ENCODE measurements around the gene APOL1.
A peak's percentile ranks its signal among the peaks of the same experiment; 100 is the strongest.

APOL1 gene

DNA sequence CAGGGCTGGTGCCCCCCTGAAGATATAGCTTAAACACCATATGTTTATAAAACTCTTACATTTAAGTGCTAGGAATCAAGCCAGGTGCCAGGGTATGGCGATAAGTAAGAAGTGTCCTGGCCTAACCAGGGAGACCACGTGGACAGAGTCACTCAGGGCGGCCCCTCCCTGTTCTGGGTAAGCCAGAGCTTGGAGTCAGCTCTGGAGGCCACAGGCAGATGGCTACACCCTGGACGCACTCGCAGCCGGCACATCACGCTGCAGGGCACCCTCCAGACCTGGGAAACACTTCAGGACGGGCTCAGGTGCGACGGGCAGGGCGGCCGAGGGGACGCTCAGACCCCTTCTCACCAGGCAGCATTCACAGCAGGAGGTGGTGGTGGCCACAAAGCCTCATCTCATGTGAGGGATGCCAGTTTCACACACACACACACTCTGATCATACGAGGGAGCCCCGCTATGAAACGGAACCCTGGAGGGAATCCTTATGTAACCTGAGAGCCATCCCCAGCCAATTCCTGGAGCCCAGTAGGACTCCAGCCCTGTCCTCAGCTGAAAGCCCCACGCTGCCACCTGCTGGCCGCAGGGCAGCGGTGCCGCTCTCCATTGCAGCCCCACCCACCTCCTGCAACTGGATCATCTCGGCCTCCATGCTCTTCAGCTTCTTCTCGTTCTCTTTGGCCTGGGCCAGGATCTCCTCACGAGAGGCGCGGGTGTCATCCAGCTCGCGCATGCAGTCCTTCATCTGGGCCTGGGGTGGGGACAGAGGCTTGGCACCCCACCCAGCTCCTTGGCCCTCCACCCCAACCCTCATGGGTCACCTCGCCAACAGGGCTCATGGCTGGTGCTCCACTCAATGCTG, 33.4 kb downstream of the APOL1 start:
- Histone ChIP-seq H3K9ac (ENCODE audit: low read depth, low read length, poor library complexity, severe bottlenecking) (no peak overlapping the region), H2AFZ (ENCODE audit: low read length) (no peak overlapping the region), H3K4me3 (ENCODE audit: low read length, poor library complexity, severe bottlenecking) (no peak overlapping the region), H3K36me3 (ENCODE audit: insufficient read depth, low read length) (peaks cover 86% of the 10 kb centered on the region), H4K20me1 (ENCODE audit: insufficient read depth, low read length, poor library complexity, severe bottlenecking) (no peaks in the 10 kb centered on the region), H3K79me2 (ENCODE audit: insufficient read depth, low read length) (no peaks in the 10 kb centered on the region), H3K9me2 (replicated peaks; ENCODE audit: low read depth, low read length) (no peaks in the 10 kb centered on the region), H3K27me3 (ENCODE audit: insufficient read depth, low read length, poor library complexity, severe bottlenecking) (no peaks in the 10 kb centered on the region), H3K4me1 (ENCODE audit: insufficient read depth, low read length, poor library complexity, severe bottlenecking) (no peaks in the 10 kb centered on the region), H3F3A (ENCODE audit: low read depth) (0 out of 2 replicates have a peak, but pooled peaks cover 1% of the 10 kb centered on the region), H3K9me3 (ENCODE audit: insufficient read depth, low read depth, low read length) (no peaks in the 10 kb centered on the region), H3K4me2 (ENCODE audit: low read depth, low read length, poor library complexity, severe bottlenecking) (no peak overlapping the region)
- no peak for TF ChIP-seq EZH2phosphoT487 (IDR thresholded peaks at IDR 0.05; ENCODE audit: borderline replicate concordance)
- TF ChIP-seq, protein P1, sequence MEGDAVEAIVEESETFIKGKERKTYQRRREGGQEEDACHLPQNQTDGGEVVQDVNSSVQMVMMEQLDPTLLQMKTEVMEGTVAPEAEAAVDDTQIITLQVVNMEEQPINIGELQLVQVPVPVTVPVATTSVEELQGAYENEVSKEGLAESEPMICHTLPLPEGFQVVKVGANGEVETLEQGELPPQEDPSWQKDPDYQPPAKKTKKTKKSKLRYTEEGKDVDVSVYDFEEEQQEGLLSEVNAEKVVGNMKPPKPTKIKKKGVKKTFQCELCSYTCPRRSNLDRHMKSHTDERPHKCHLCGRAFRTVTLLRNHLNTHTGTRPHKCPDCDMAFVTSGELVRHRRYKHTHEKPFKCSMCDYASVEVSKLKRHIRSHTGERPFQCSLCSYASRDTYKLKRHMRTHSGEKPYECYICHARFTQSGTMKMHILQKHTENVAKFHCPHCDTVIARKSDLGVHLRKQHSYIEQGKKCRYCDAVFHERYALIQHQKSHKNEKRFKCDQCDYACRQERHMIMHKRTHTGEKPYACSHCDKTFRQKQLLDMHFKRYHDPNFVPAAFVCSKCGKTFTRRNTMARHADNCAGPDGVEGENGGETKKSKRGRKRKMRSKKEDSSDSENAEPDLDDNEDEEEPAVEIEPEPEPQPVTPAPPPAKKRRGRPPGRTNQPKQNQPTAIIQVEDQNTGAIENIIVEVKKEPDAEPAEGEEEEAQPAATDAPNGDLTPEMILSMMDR (conservative IDR thresholded peaks at IDR 0.05; ENCODE audit: low read length) = peak; percentile 95

DNA sequence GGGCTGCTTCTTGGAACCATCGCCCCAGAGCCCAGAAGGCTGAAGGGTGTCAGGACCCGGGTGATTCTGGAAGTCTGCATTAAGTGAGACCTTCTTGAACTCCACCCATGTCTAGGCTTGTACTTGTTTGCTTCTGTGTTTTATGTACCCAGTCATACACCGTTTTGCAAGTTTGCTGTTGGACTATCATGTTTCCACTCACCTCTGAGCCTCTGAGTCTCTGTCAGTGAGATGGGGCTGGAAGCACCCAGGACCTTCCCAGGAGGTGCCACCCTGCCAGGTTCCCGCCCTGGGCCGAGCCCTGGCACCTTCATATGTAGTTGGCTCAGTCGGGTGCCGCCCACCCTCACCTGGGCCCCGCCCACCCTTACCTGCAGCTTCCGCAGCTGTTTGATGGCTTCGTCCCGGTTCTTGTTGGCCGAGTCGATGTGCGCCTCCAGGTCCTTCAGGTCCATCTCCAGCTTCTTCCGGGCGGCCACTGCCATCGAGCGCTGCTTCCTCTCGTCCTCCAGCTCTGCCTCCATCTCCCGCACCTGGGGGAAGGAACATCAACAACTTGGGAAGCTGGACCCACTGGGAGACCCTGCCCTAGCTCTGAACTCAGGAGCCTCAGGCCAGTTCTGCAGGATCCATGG, 35.1 kb downstream of the APOL1 start:
- Histone ChIP-seq H2AFZ (ENCODE audit: low read length) (no peak overlapping the region), H3K9me3 (ENCODE audit: insufficient read depth, low read depth, low read length) (no peaks in the 10 kb centered on the region), H3K9me2 (replicated peaks; ENCODE audit: low read depth, low read length) (no peaks in the 10 kb centered on the region), H3K9ac (ENCODE audit: low read depth, low read length, poor library complexity, severe bottlenecking) (no peak overlapping the region), H3K4me1 (ENCODE audit: insufficient read depth, low read length, poor library complexity, severe bottlenecking) (no peaks in the 10 kb centered on the region), H3F3A (ENCODE audit: low read depth) (no peaks in the 10 kb centered on the region), H4K20me1 (ENCODE audit: insufficient read depth, low read length, poor library complexity, severe bottlenecking) (no peaks in the 10 kb centered on the region), H3K79me2 (ENCODE audit: insufficient read depth, low read length) (no peaks in the 10 kb centered on the region), H3K4me2 (ENCODE audit: low read depth, low read length, poor library complexity, severe bottlenecking) (no peak overlapping the region), H3K27me3 (ENCODE audit: insufficient read depth, low read length, poor library complexity, severe bottlenecking) (no peaks in the 10 kb centered on the region), H3K36me3 (ENCODE audit: insufficient read depth, low read length) (peaks cover 84% of the 10 kb centered on the region; the same call in 1 of the 2 replicates), H3K4me3 (ENCODE audit: low read length, poor library complexity, severe bottlenecking) (no peak overlapping the region)
- no peak for TF ChIP-seq EZH2phosphoT487 (IDR thresholded peaks at IDR 0.05; ENCODE audit: borderline replicate concordance)
- TF ChIP-seq, protein P1 (conservative IDR thresholded peaks at IDR 0.05; ENCODE audit: low read length) = no peak

DNA sequence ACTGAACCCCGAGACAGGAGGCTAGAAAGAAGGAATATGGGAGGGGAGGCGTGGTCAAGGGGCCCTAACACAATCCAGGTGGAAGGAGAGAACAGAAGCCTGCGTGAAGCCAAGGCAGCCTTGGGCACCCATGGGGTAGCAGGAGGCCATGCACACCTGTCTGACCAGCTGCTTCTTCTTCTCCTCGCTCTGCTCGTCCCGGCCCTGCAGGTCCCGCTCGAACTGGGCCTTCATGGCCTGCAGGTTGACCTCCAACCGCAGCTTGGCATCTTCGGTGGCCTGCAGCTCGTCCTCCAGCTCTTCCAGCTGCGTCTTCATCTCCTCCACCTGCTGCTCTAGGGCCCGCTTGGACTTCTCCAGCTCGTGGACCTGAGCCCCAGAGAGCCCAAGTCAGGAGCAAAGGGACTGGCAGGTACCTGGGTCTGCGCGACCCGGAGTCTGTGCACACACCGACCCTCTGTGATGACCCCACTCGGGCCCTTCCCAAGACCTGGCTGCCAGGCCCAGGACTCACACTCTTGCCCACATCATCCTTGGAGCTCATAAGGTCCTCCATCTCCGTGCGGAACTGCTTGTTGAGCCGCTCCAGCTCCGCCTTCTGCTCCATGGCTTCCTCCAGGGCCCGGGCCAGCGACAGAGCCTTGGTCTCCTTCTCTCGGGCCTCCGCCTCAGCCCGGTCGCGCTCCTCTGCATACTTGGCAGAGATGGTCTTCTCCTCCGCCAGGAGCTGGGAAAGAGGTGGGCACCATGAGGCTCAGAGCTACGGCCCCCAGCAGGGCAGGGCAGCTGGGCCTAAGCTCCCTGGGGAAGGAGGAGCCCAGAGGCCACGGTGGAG, 35.9 kb downstream of the APOL1 start:
- H3K36me3 ChIP-seq (ENCODE audit: insufficient read depth, low read length) = peaks cover 84% of the 10 kb centered on the region; the same call in 1 of the 2 replicates
- H2AFZ ChIP-seq (ENCODE audit: low read length) = no peak overlapping the region
- H3K9ac ChIP-seq (ENCODE audit: low read depth, low read length, poor library complexity, severe bottlenecking) = no peak overlapping the region
- no peaks in the 10 kb centered on the region for H4K20me1 ChIP-seq (ENCODE audit: insufficient read depth, low read length, poor library complexity, severe bottlenecking)
- TF ChIP-seq EZH2phosphoT487 (IDR thresholded peaks at IDR 0.05; ENCODE audit: borderline replicate concordance) = no peak
- H3K4me2 ChIP-seq (ENCODE audit: low read depth, low read length, poor library complexity, severe bottlenecking) = no peak overlapping the region
- H3K4me1 ChIP-seq (ENCODE audit: insufficient read depth, low read length, poor library complexity, severe bottlenecking) = no peaks in the 10 kb centered on the region
- no peaks in the 10 kb centered on the region for H3K9me3 ChIP-seq (ENCODE audit: insufficient read depth, low read depth, low read length)
- H3F3A ChIP-seq (ENCODE audit: low read depth) = no peaks in the 10 kb centered on the region
- no peaks in the 10 kb centered on the region for H3K9me2 ChIP-seq (replicated peaks; ENCODE audit: low read depth, low read length)
- H3K27me3 ChIP-seq (ENCODE audit: insufficient read depth, low read length, poor library complexity, severe bottlenecking) = no peaks in the 10 kb centered on the region
- no peak overlapping the region for H3K4me3 ChIP-seq (ENCODE audit: low read length, poor library complexity, severe bottlenecking)
- H3K79me2 ChIP-seq (ENCODE audit: insufficient read depth, low read length) = no peaks in the 10 kb centered on the region
